Measurements from ENCODE around the gene APCDD1. TPM values are rescaled to one million over a fixed set of nuclear protein-coding genes. Genes with fewer than 3 reads are reported as not detected.
A peak's percentile ranks its signal among the peaks of the same experiment; 100 is the strongest.

Gene APCDD1
- total and polyA plus RNA-seq, 2 donors (not counting 1 experiment from before 2014, with no cell fraction given) = 15.3 to 17.3 TPM

DNA sequence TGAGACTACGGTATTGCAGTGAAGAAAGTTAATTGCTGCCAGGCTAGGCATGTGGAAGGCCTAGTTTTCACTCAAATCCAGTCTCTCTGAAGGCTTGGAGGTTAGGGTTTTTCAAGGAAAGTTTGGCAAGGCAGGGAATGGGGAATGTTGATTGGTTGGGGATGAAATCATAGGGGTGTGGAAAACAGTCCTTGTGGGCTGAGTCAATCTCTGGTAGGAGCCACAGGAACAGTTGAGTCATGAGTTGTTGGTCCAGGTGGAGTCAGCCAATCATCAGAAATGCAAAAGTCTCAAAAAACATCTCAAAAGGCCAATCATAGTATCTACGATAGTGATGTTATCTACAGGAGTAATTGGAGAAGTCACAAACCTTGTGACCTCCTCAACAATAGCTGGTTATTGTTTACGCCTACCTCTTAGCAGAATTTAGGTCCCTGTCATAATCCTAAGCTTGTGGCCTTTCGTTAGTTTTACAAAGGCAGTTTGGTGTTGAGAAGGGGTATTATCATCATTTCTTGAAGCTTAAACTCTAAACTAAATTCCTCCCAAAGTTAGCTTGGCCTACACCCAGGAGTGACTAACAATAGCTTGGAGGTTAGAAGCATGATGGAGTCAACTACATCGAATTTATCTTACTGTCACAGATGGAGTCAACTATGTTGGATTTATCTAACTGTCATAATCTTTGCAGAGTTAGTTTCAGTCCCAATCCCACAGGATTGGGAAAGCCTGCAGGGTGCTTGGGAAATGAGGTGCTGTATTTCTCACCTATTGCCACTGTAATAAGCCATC is 33.7 kb upstream of the APCDD1 start:
- Histone ChIP-seq H3K36me3 (ENCODE audit: control insufficient read depth, insufficient read depth, low read length) (no peaks in the 10 kb centered on the region), H3K27ac (ENCODE audit: insufficient read depth, low read length) (peak overlapping the region; percentile 22), H2AFZ (ENCODE audit: low read length) (no peak overlapping the region), H3K27me3 (ENCODE audit: control insufficient read depth, insufficient read depth, low read length) (no peaks in the 10 kb centered on the region), H4K20me1 (ENCODE audit: control insufficient read depth, extremely low read depth, insufficient read depth, low read length) (no peaks in the 10 kb centered on the region), H3K9ac (ENCODE audit: insufficient read depth, low read length) (no peak overlapping the region), H3K4me2 (ENCODE audit: extremely low read depth, insufficient read depth, low read length) (no peak overlapping the region), H3K4me3 (replicated peaks in 1 of 4; ENCODE audit: control extremely low read depth in 1 of 4, insufficient read depth in 1 of 4, low read depth in 3 of 4, low read length in 4 of 4) (no peak overlapping the region), H3K4me1 (ENCODE audit: control insufficient read depth, extremely low read depth, insufficient read depth, low read length) (peaks cover 8% of the 10 kb centered on the region), H3K9me3 (ENCODE audit: control insufficient read depth, insufficient read depth, low read depth, low read length) (no peaks in the 10 kb centered on the region), H3K79me2 (ENCODE audit: control insufficient read depth, insufficient read depth, low read length) (no peaks in the 10 kb centered on the region)
- DNase-seq (ENCODE audit: low read depth in 2 of 2) = peak; percentile 51 to 95
- no peak for TF ChIP-seq EZH2 (IDR thresholded peaks at IDR 0.05; ENCODE audit: low read length, missing control alignments)
- TF ChIP-seq, protein P1, sequence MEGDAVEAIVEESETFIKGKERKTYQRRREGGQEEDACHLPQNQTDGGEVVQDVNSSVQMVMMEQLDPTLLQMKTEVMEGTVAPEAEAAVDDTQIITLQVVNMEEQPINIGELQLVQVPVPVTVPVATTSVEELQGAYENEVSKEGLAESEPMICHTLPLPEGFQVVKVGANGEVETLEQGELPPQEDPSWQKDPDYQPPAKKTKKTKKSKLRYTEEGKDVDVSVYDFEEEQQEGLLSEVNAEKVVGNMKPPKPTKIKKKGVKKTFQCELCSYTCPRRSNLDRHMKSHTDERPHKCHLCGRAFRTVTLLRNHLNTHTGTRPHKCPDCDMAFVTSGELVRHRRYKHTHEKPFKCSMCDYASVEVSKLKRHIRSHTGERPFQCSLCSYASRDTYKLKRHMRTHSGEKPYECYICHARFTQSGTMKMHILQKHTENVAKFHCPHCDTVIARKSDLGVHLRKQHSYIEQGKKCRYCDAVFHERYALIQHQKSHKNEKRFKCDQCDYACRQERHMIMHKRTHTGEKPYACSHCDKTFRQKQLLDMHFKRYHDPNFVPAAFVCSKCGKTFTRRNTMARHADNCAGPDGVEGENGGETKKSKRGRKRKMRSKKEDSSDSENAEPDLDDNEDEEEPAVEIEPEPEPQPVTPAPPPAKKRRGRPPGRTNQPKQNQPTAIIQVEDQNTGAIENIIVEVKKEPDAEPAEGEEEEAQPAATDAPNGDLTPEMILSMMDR (conservative IDR thresholded peaks at IDR 0.05 in 1 of 2, IDR thresholded peaks at IDR 0.05 in 1 of 2; ENCODE audit: low read depth in 1 of 2, low read length in 2 of 2) = no peak

DNA sequence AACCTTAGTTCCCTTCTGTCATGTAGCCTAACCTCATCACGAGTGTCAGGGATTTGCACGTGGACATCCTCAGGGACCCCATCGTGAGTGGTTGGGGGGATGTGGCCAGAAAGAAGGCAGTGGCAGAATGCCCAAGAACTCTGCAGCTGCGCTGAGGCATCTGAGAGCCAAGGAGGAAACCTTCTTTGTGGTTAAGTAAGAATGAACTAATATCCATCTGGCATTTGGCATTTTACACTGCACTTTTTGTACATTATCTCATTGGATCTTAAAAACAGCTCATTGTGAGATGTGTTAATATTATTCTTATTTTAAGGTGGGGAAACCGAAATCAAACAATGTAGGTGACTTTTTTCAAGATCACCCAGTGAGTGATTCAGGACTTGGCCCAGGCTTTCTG is 32.6 kb upstream of the APCDD1 start:
- no peak overlapping the region for H2AFZ ChIP-seq (ENCODE audit: low read length)
- no peak overlapping the region for H3K4me2 ChIP-seq (ENCODE audit: extremely low read depth, insufficient read depth, low read length)
- peaks cover 8% of the 10 kb centered on the region for H3K4me1 ChIP-seq (ENCODE audit: control insufficient read depth, extremely low read depth, insufficient read depth, low read length)
- H3K79me2 ChIP-seq (ENCODE audit: control insufficient read depth, insufficient read depth, low read length) = no peaks in the 10 kb centered on the region
- H3K4me3 ChIP-seq (replicated peaks in 1 of 4; ENCODE audit: control extremely low read depth in 1 of 4, insufficient read depth in 1 of 4, low read depth in 3 of 4, low read length in 4 of 4) = no peak overlapping the region
- no peaks in the 10 kb centered on the region for H3K36me3 ChIP-seq (ENCODE audit: control insufficient read depth, insufficient read depth, low read length)
- no peak overlapping the region for H3K27ac ChIP-seq (ENCODE audit: insufficient read depth, low read length)
- H3K9me3 ChIP-seq (ENCODE audit: control insufficient read depth, insufficient read depth, low read depth, low read length) = no peaks in the 10 kb centered on the region
- TF ChIP-seq, protein P1 (conservative IDR thresholded peaks at IDR 0.05 in 1 of 2, IDR thresholded peaks at IDR 0.05 in 1 of 2; ENCODE audit: low read depth in 1 of 2, low read length in 2 of 2) = no peak
- TF ChIP-seq EZH2 (IDR thresholded peaks at IDR 0.05; ENCODE audit: low read length, missing control alignments) = no peak
- no peak overlapping the region for H3K9ac ChIP-seq (ENCODE audit: insufficient read depth, low read length)
- H4K20me1 ChIP-seq (ENCODE audit: control insufficient read depth, extremely low read depth, insufficient read depth, low read length) = no peaks in the 10 kb centered on the region
- no peaks in the 10 kb centered on the region for H3K27me3 ChIP-seq (ENCODE audit: control insufficient read depth, insufficient read depth, low read length)
- DNase-seq (ENCODE audit: low read depth in 2 of 2) = peak; percentile 59 to 94

DNA sequence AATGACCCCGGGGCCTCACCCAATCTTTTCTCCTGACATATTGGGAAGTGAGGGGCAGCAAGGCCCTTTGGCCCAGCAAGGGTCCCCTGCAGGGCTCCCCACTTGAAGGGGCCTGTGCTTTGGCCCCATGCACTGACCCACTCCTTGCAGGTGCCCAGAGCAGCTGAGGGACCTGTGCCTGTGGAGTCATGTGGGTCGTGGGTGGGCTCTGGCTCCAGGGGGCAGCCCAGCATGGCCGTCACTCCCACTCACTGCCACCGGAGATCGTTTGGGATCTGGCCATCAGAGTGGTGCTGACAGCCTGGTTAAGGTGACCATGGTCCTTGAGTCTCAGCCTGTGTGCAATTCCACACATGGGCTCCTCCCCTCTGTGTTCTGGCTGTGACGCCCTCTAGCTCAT is 31.7 kb upstream of the APCDD1 start:
- no peaks in the 10 kb centered on the region for H3K36me3 ChIP-seq (ENCODE audit: control insufficient read depth, insufficient read depth, low read length)
- no peak overlapping the region for H3K4me3 ChIP-seq (replicated peaks in 1 of 4; ENCODE audit: control extremely low read depth in 1 of 4, insufficient read depth in 1 of 4, low read depth in 3 of 4, low read length in 4 of 4)
- H3K9ac ChIP-seq (ENCODE audit: insufficient read depth, low read length) = no peak overlapping the region
- no peaks in the 10 kb centered on the region for H3K9me3 ChIP-seq (ENCODE audit: control insufficient read depth, insufficient read depth, low read depth, low read length)
- H3K27me3 ChIP-seq (ENCODE audit: control insufficient read depth, insufficient read depth, low read length) = no peaks in the 10 kb centered on the region
- no peak overlapping the region for H3K4me2 ChIP-seq (ENCODE audit: extremely low read depth, insufficient read depth, low read length)
- no peak for TF ChIP-seq EZH2 (IDR thresholded peaks at IDR 0.05; ENCODE audit: low read length, missing control alignments)
- TF ChIP-seq, protein P1 (conservative IDR thresholded peaks at IDR 0.05 in 1 of 2, IDR thresholded peaks at IDR 0.05 in 1 of 2; ENCODE audit: low read depth in 1 of 2, low read length in 2 of 2) = no peak
- H3K4me1 ChIP-seq (ENCODE audit: control insufficient read depth, extremely low read depth, insufficient read depth, low read length) = peaks cover 8% of the 10 kb centered on the region
- H2AFZ ChIP-seq (ENCODE audit: low read length) = no peak overlapping the region
- no peak for DNase-seq (ENCODE audit: low read depth in 2 of 2)
- H3K79me2 ChIP-seq (ENCODE audit: control insufficient read depth, insufficient read depth, low read length) = no peaks in the 10 kb centered on the region
- no peak overlapping the region for H3K27ac ChIP-seq (ENCODE audit: insufficient read depth, low read length)
- H4K20me1 ChIP-seq (ENCODE audit: control insufficient read depth, extremely low read depth, insufficient read depth, low read length) = no peaks in the 10 kb centered on the region
